GM23338 (cell line): ENCODE measurements around the gene REV3L. TPM values are rescaled to one million over a fixed set of nuclear protein-coding genes. Genes with fewer than 3 reads are reported as not detected.

Experiments used
- ATAC-seq: fragments of 200-7000 bp; cut with Tn5 transposase; 3 replicates; pipeline ENCODE4 v1.9.1; 2020
- DNase-seq: peaks from one replicate; pipeline ENCODE4 v3.0.0-alpha.2; 2015; ENCODE audit warnings: low spot score
- H2AFZ ChIP-seq: fragments of 200-600 bp; sonication (generic); 2 replicates; pipeline ENCODE4 v1.8.0; 2016; ENCODE audit warnings: antibody characterized with exemption, mild to moderate bottlenecking, moderate library complexity
- H3F3A ChIP-seq: fragments of 200-600 bp; sonication (generic); replicated peaks from 2 replicates; pipeline ENCODE4 v1.8.0; 2017; ENCODE audit warnings: antibody characterized with exemption, mixed run types, low read depth
- H3K27ac ChIP-seq: fragments of 200-600 bp; sonication (generic); 2 replicates; pipeline ENCODE4 v1.6.1; 2016; ENCODE audit warnings: low read depth
- H3K27me3 ChIP-seq: fragments of 200-600 bp; sonication (generic); 2 replicates; pipeline ENCODE4 v1.8.0; 2016; ENCODE audit warnings: mild to moderate bottlenecking, mixed run types, moderate library complexity; ENCODE audit not compliant: insufficient read depth
- H3K36me3 ChIP-seq: fragments of 200-600 bp; sonication (generic); 2 replicates; pipeline ENCODE4 v1.8.0; 2016; ENCODE audit warnings: mild to moderate bottlenecking; ENCODE audit not compliant: insufficient read depth
- H3K4me1 ChIP-seq: fragments of 200-600 bp; sonication (generic); 2 replicates; pipeline ENCODE4 v1.8.0; 2016; ENCODE audit warnings: mild to moderate bottlenecking, moderate library complexity; ENCODE audit not compliant: insufficient read depth
- H3K4me2 ChIP-seq: fragments of 200-600 bp; sonication (generic); 2 replicates; pipeline ENCODE4 v1.7.1; 2017; ENCODE audit warnings: mixed run types
- H3K4me3 ChIP-seq: fragments of 200-600 bp; sonication (generic); 2 replicates; pipeline ENCODE4 v1.6.1; 2016; ENCODE audit warnings: mixed run types
- H3K79me2 ChIP-seq: fragments of 200-600 bp; sonication (generic); replicated peaks from 2 replicates; pipeline ENCODE4 v1.8.0; 2017; ENCODE audit warnings: mild to moderate bottlenecking; ENCODE audit not compliant: insufficient read depth
- H3K9me2 ChIP-seq: fragments of 200-600 bp; sonication (generic); 2 replicates; pipeline ENCODE4 v1.8.0; 2017; ENCODE audit not compliant: insufficient read depth
- H4K20me1 ChIP-seq: fragments of 200-600 bp; sonication (generic); replicated peaks from 2 replicates; pipeline ENCODE4 v1.8.0; 2017; ENCODE audit warnings: mild to moderate bottlenecking; ENCODE audit not compliant: insufficient read depth
- H3K27ac Mint-ChIP-seq: 2 replicates; pipeline ENCODE4 v1.8.0; 2020; ENCODE audit warnings: inconsistent platforms, mild to moderate bottlenecking, moderate library complexity, mixed read lengths
- H3K27me3 Mint-ChIP-seq: 3 replicates; pipeline ENCODE4 v1.8.0; 2022; ENCODE audit warnings: low read depth, mild to moderate bottlenecking, moderate library complexity, mixed read lengths, inconsistent platforms; ENCODE audit not compliant: insufficient read depth, poor library complexity
- H3K36me3 Mint-ChIP-seq: 3 replicates; pipeline ENCODE4 v1.8.0; 2021; ENCODE audit warnings: low read depth, mild to moderate bottlenecking, inconsistent platforms, moderate library complexity, mixed read lengths
- H3K4me1 Mint-ChIP-seq: 3 replicates; pipeline ENCODE4 v1.8.0; 2020; ENCODE audit warnings: mild to moderate bottlenecking, inconsistent platforms, mixed read lengths
- H3K4me3 Mint-ChIP-seq: 3 replicates; pipeline ENCODE4 v1.8.0; 2021; ENCODE audit warnings: moderate library complexity, mild to moderate bottlenecking, inconsistent platforms, mixed read lengths
- H3K9me3 Mint-ChIP-seq: 3 replicates; pipeline ENCODE4 v1.8.0; 2020; ENCODE audit warnings: moderate library complexity, mild to moderate bottlenecking, inconsistent platforms, mixed read lengths
- CREB1 ChIP-seq: fragments of 250-450 bp; sonication (Bioruptor Pico); IDR thresholded peaks from 2 replicates; pipeline ENCODE4 v1.5.0; 2020; ENCODE audit warnings: low read depth, mild to moderate bottlenecking, moderate library complexity
- EZH2phosphoT487 ChIP-seq: fragments of 200-600 bp; sonication (generic); IDR thresholded peaks from one replicate; pipeline ENCODE4 v1.8.1; 2018; ENCODE audit warnings: antibody characterized with exemption; ENCODE audit not compliant: unreplicated experiment
- JUNB ChIP-seq: IDR thresholded peaks from one replicate; pipeline ENCODE4 v1.6.1; 2016; ENCODE audit warnings: antibody characterized with exemption; ENCODE audit not compliant: unreplicated experiment
- NANOG ChIP-seq: IDR thresholded peaks from 2 replicates; pipeline ENCODE4 v1.6.1; 2016; ENCODE audit warnings: antibody characterized with exemption, borderline replicate concordance
- POLR2AphosphoS5 ChIP-seq: IDR thresholded peaks from 2 replicates; pipeline ENCODE4 v1.6.1; 2016; ENCODE audit warnings: antibody characterized with exemption, low read depth
- ZNF331 ChIP-seq: fragments of 250-450 bp; sonication (Bioruptor Pico); IDR thresholded peaks from 2 replicates; pipeline ENCODE4 v1.5.0; 2020; ENCODE audit warnings: low read depth, mild to moderate bottlenecking, moderate library complexity
- polyA plus RNA-seq: library from polyadenylated mRNA; unstranded; fragments of >200 nt; fragmentation: Nextera tagmentation; extraction: Ambion mirVana; gene quantifications from 2 replicates; pipeline ENCODE4 v1.2.1, GENCODE V29; 2016
- total RNA-seq: library from RNA; depleted of rRNA; stranded (reverse); fragments of >200 nt; shearing (Covaris generic); gene quantifications from 2 replicates; pipeline ENCODE4 v1.2.3, GENCODE V29; 2014
- TF ChIP-seq, protein P1 (sequence below): IDR thresholded peaks from one replicate; pipeline ENCODE4 v1.6.1; 2018; ENCODE audit warnings: antibody characterized with exemption; ENCODE audit not compliant: unreplicated experiment
- TF ChIP-seq, protein P2 (sequence below): IDR thresholded peaks from 2 replicates; pipeline ENCODE4 v1.6.1; 2016; ENCODE audit warnings: antibody characterized with exemption

Gene REV3L
- total and polyA plus RNA-seq, 2 experiments from 2014 or later: 8.3 to 13.1 TPM

DNA sequence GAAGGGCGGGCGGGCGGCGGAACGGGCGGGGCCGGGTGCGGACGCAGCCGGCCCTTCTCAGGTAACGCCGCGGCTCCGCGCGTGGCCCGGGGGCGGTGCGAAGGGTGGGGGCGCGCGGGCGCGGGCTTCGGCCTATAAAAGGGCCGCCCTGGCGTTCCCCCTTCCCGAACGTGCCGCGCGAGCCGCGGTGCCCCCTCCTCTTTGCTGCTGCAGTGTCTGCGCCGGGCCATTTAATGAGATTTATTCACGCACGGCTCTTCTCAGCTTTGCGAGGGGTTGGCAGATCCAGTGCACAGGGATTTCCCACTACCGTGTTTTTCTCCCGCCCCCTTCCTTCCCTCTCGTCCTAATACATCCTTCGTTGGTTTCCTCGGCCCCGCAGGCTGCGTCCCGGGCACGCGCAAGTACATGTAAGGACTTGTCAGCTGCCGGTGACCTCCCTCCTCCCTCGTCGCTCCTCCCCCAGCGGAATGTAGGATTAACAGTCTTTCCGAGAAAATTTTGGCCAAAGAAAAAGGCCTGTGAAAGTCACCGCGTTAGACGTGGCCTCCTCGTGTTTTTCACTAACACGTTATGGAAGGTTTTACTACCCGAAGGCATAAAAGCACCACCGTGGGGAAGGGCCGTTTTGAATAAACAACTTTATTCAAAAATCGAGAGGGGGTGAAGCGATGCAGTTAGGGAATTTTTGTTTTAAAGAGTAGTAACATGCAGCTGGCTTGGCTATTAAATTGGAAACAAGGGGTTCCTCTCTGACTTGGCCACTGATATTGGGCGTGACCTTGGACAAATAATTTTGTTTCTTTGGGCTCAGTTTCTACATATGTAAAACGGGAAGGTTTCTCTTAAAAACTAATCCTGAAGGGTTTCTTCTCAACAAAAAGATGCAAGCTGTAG, 966 bp upstream of the REV3L start:
- TF ChIP-seq, protein P1, sequence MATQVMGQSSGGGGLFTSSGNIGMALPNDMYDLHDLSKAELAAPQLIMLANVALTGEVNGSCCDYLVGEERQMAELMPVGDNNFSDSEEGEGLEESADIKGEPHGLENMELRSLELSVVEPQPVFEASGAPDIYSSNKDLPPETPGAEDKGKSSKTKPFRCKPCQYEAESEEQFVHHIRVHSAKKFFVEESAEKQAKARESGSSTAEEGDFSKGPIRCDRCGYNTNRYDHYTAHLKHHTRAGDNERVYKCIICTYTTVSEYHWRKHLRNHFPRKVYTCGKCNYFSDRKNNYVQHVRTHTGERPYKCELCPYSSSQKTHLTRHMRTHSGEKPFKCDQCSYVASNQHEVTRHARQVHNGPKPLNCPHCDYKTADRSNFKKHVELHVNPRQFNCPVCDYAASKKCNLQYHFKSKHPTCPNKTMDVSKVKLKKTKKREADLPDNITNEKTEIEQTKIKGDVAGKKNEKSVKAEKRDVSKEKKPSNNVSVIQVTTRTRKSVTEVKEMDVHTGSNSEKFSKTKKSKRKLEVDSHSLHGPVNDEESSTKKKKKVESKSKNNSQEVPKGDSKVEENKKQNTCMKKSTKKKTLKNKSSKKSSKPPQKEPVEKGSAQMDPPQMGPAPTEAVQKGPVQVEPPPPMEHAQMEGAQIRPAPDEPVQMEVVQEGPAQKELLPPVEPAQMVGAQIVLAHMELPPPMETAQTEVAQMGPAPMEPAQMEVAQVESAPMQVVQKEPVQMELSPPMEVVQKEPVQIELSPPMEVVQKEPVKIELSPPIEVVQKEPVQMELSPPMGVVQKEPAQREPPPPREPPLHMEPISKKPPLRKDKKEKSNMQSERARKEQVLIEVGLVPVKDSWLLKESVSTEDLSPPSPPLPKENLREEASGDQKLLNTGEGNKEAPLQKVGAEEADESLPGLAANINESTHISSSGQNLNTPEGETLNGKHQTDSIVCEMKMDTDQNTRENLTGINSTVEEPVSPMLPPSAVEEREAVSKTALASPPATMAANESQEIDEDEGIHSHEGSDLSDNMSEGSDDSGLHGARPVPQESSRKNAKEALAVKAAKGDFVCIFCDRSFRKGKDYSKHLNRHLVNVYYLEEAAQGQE: no peak
- peak; percentile 44; the same call in 1 of the 2 replicates for TF ChIP-seq POLR2AphosphoS5
- 0 out of 2 replicates have a peak, but pooled peaks have one; percentile 14 for TF ChIP-seq CREB1 (CRISPR knock-in tag)
- TF ChIP-seq EZH2phosphoT487: no peak
- Histone ChIP-seq H3K4me2 (peak overlapping the region; percentile 84), H3K9me2 (no peaks in the 10 kb centered on the region), H3K36me3 (no peaks in the 10 kb centered on the region; the same call in 1 of the 2 replicates), H3K27ac (peak overlapping the region; percentile 96), H3K4me1 (peaks cover 15% of the 10 kb centered on the region), H4K20me1 (peaks cover 20% of the 10 kb centered on the region), H2AFZ (peak overlapping the region; percentile 6; the same call in 1 of the 2 replicates), H3K79me2 (peaks cover 69% of the 10 kb centered on the region), H3K27me3 (peaks cover 31% of the 10 kb centered on the region), H3K4me3 (peak overlapping the region; percentile 73), H3F3A (no peaks in the 10 kb centered on the region)
- Mint-ChIP-seq H3K4me3 (peak overlapping the region; percentile 96), H3K36me3 (peaks cover 24% of the 10 kb centered on the region), H3K9me3 (no peaks in the 10 kb centered on the region), H3K27me3 (peaks cover 33% of the 10 kb centered on the region), H3K4me1 (peaks cover 29% of the 10 kb centered on the region), H3K27ac (peak overlapping the region; percentile 99)
- DNase-seq (peak; percentile 91), ATAC-seq (peak; percentile 65)

DNA sequence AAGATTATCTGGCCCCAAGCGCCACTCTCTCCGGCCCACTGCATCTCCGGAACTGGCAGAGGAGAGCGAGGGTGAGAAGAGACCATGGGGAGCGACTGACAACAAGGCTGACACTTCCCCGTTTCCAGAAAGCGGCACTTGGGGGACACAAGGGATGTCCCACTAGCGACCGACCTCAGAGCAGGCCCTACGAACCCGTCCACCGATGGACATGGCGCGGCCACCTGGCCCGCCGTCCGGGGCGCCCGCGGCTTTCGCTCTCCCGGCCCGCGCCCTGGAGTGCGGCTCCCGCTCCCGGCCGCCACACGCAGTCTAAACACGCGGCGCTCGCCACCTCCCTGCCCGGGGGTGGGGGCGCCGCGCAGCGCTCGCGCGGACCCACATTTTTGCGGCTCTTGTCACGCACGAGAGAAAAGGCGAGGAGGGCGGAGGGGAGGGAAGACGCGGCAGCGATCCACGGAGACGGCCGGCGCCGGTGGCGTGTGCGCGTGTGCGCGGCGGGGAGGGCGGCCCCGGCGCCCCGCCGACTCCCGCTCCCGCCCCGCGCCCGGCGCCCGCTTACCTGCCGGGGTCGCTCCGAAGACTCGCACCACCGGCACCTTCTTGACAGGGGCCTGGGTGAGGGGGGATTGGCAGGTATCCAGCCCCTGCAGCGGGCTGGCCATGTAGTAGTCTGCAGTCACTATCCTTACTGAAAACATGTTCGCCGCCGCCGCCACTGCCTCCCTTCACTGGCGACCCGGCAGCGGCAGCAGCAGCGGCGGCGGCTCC, 645 bp downstream of the REV3L start:
- peaks cover 58% of the 10 kb centered on the region for H3K79me2 ChIP-seq
- DNase-seq: peak; percentile 62

More for the DNA sequence above, 645 bp downstream of the REV3L start:
- Histone ChIP-seq H3K4me1 (peaks cover 25% of the 10 kb centered on the region), H3K27me3 (peaks cover 44% of the 10 kb centered on the region), H3K4me2 (peak overlapping the region; percentile 84), H4K20me1 (peaks cover 29% of the 10 kb centered on the region), H3K4me3 (peak overlapping the region; percentile 73), H3K27ac (peak overlapping the region; percentile 96; the same call in 1 of the 2 replicates), H3K9me2 (no peaks in the 10 kb centered on the region), H3K36me3 (no peaks in the 10 kb centered on the region; the same call in 1 of the 2 replicates), H2AFZ (no peak overlapping the region), H3F3A (no peaks in the 10 kb centered on the region)
- peak; percentile 20; the same call in 2 of the 3 replicates for ATAC-seq
- no peak for TF ChIP-seq JUNB
- TF ChIP-seq, protein P2, sequence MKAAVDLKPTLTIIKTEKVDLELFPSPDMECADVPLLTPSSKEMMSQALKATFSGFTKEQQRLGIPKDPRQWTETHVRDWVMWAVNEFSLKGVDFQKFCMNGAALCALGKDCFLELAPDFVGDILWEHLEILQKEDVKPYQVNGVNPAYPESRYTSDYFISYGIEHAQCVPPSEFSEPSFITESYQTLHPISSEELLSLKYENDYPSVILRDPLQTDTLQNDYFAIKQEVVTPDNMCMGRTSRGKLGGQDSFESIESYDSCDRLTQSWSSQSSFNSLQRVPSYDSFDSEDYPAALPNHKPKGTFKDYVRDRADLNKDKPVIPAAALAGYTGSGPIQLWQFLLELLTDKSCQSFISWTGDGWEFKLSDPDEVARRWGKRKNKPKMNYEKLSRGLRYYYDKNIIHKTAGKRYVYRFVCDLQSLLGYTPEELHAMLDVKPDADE: no peak
- TF ChIP-seq ZNF331 (CRISPR knock-in tag): no peak
- no peak for TF ChIP-seq NANOG
- H3K4me3 Mint-ChIP-seq: peak overlapping the region; percentile 96
- no peaks in the 10 kb centered on the region for H3K9me3 Mint-ChIP-seq
- no peak overlapping the region; the same call in 1 of the 2 replicates for H3K27ac Mint-ChIP-seq
- peaks cover 35% of the 10 kb centered on the region for H3K4me1 Mint-ChIP-seq
- peaks cover 47% of the 10 kb centered on the region for H3K27me3 Mint-ChIP-seq
- H3K36me3 Mint-ChIP-seq: peaks cover 17% of the 10 kb centered on the region
